Putamen (tissue), 1 donor: Measurements from ENCODE around the gene GABRR1.

Experiments used
- DNase-seq: peaks from one replicate; pipeline ENCODE4 v3.0.0-alpha.2; 2016; ENCODE audit warnings: low spot score

GABRR1 gene

DNA sequence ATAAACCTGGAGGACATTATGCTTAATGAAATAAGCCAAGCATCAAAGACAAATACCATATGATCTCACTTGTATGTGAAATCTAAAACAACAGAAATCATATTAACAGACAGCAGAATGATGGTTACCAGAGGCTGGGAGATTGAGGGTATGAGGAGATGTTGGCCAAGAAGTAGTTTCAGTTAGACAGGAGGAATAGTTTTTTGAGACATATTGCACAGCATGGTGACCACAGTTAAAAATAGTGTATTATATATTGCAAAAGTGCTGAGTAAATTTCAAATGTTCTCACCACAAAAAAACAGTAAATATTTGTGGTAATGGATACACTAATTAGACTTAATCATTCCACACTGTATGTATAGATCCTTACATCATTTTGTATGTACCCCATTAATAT is 1.8 kb downstream of the GABRR1 start:
- DNase-seq, result no peak

GRCh38 chr6:89214197-89214596 is 3.0 kb downstream of the GABRR1 start:
- no peak for DNase-seq

DNA sequence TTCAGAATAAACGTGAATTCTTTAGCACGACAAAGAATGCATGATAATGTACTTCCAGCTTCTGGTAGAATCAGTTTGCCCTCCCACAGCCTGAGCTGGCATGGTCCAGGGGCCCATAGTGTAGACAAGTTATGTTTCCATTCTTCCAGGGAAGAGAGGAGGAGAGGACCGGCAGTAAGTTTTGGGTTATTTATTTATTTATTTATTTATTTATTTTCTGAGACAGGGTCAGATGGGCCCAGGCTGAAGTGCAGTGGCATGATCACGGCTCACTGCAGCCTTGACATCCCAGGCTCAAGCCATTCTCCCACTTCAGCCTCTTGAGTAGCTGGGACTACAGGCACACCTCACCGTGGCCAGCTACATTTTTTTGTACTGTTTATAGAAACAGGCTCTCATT is 4.7 kb downstream of the GABRR1 start:
- DNase-seq, result no peak

- DNase-seq, result no peak
These were observed 7.7 kb downstream of the GABRR1 start for GRCh38 chr6:89209457-89209856.

- DNase-seq, result no peak
These were observed 8.6 kb downstream of the GABRR1 start for GRCh38 chr6:89208551-89208950.

GRCh38 chr6:89205819-89206218 is 11.3 kb downstream of the GABRR1 start:
- DNase-seq, result no peak

GRCh38 chr6:89204096-89204495 is 13.1 kb downstream of the GABRR1 start:
- DNase-seq, result no peak

DNA sequence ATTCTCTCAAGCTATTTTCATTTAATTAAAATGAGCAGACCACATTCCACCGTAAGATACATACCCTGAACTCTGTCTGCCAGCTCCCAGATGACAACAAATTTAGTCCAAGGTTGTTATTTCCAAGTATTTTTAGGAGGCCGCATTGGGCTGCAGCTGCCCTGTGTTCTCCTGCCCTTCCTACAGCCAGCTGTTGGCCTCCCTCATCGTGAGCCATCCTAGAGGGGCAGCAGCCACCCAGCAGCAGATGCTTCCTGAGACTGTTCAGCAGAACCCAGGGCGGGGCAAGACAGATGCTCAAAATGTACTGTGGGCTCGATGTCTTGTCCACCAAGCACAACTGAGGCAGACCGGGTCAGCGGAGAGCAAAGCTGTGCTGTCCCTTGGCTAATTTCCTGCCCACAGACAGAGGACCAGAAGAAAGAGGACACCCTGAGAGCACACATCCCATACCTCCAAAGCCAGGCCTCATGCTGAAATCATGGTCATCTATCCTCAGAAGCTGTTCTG is 16.4 kb downstream of the GABRR1 start:
- no peak for DNase-seq

DNA sequence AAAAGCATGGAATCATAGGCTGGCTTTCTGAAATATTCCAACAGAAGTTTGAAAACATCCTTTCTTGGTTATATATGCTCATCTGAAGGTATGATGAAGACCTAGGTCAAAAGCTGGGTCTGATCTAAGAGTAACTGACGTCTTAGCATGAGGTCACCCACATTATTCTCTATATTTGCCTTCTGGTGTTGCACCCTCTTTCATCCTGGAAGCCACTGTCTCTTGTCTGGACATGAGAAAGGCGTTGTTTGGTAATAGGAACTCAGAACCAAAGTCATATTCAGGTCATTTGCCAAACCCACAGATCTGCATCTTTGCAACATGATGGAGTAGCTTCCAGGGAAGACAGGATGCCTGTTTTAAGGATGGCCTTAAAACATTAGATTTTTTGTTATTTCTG is 17.6 kb downstream of the GABRR1 start:
- DNase-seq, result no peak

DNA sequence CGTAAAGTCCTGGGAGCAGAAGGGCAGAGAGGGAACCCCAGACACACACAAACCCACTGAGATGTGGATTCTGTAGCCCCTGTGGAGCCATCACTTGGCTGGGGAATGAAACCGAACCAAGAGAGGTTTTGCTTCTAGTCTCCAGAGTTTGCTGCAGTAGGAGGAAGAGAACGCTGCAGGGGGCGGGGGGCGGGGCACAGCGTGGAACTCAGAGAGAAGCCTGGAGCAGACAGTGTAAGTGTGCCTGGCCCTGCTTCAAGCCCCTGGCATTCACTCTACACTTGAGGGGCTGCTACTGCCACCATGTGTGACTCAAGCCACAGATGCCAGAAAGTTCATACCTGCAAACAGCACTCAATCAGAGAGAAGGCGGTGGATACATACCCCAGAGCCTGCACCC is 18.9 kb downstream of the GABRR1 start:
- no peak for DNase-seq

DNA sequence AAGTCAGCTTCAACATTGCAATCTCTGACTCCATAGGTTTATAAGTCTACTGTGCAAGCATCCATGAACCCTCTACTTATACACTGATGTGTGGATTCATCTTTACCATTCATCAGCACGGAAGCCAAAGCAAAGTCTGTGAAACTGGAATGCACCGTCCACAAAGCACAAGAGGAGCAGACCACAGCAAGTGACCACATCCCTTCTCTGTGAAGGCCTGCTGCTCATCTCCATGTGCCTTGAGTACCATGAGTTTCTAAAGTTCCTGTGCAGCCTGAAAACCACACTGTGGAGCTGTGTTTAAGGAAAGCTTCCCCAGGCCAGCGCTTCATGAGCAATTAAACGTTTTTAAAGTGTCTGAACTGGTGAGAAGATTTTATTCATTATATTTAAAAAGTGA is 20.0 kb downstream of the GABRR1 start:
- DNase-seq, result no peak

DNA sequence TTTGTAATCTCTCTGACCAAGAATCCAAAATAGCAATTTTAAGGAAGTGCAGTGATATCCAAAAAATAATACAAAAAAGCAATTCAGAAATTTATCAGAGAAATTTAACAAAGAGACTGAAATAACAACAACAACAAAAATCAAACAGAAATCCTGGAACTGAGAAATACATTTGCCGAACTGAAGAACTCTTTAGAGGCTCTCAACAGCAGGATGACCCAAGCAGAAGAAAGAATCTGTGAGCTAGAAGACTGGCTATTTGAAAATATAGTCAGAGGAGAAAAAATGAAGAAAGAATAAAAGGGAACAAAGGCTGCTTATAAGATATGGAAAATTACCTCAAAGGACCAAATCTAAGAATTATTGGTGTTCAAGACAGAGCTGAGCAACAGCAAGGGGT is 22.6 kb downstream of the GABRR1 start:
- no peak for DNase-seq

DNA sequence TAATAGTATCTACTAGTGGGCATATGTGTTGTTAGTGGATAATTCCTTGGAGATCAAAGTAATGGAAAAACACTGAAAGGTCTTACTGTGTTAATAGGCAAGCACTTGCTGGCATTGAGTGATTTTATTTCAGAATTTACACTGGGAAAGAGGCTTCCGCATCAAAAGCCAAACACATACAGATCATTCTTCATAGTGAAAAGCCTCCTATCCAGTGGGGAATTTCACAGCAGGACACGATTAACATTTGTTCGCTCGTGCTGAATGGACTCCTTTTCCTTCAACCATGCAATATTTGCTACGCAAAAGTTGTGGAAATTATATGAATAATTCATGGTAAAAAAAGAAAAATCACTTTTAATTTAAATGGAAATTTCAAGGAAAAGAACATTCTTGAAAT is 26.4 kb downstream of the GABRR1 start:
- no peak for DNase-seq

GRCh38 chr6:89187504-89187903 is 29.7 kb downstream of the GABRR1 start:
- DNase-seq, result no peak

GRCh38 chr6:89186762-89187161 is 30.4 kb downstream of the GABRR1 start:
- no peak for DNase-seq

GRCh38 chr6:89184344-89184743 is 32.8 kb downstream of the GABRR1 start:
- no peak for DNase-seq

GRCh38 chr6:89183294-89183693 is 33.9 kb downstream of the GABRR1 start:
- no peak for DNase-seq

- no peak for DNase-seq
These were observed 36.2 kb downstream of the GABRR1 start for GRCh38 chr6:89180971-89181370.

- DNase-seq, result no peak
These were observed 37.0 kb downstream of the GABRR1 start for GRCh38 chr6:89180112-89180511.

DNA sequence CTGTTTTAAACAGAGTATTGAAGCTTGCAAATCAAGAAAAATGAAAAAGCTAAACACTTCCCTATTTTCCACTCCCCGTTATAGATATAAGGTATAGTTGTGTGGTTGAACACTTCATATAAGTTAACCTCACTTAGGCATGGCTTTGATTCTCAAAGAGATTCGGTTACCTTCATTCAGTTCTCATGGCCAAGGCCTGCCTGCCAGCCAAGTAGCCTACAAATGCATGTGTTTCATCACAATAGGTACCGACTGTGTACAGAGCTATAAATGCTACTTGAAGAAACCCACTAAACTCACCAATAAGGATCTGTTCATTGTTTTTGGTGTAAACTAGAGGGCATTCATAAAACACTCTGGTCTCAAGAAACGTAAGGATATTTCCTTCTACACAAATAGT is 43.5 kb downstream of the GABRR1 start:
- no peak for DNase-seq

DNA sequence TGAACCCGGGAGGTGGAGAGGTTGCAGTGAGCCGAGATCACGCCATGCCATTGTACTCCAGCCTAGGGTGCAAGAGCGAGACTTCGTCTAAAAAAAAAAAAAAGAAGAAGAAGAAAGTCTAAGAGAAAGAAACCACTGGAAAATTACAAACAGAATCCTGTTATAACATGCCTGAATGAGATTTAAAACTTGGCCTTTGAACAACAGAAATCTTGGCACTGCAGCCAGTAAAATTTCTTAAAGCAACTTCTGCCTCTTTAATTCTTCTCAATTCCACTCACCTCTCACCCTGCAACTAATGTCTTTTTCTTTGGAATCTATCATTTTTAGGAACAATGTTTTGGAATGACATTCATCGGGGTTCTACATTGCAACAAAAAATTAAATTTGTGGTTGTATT is 45.0 kb downstream of the GABRR1 start:
- DNase-seq, result no peak

- no peak for DNase-seq
These were observed 55.1 kb downstream of the GABRR1 start for GRCh38 chr6:89162047-89162371.

- no peak for DNase-seq
These were observed 55.7 kb downstream of the GABRR1 start for GRCh38 chr6:89161326-89162046.

GRCh38 chr6:89160331-89161092 is 56.6 kb downstream of the GABRR1 start:
- DNase-seq, result no peak
